Caco-2 (cell line): ENCODE data around the gene PDIA4. TPM values are rescaled to one million over a fixed set of nuclear protein-coding genes. Genes with fewer than 3 reads are reported as not detected.

ENCODE experiments used
- BruUV-seq: library from RNA; stranded (reverse); fragments of 400-500 nt; replicated peaks from 2 replicates; lab custom pipeline; 2021; lab: Mats Ljungman, UMichigan
- CTCF ChIA-PET: fragments of 300-600 bp; sonication (Branson Sonifier 250); formaldehyde crosslinking; loops from one replicate; lab custom pipeline; 2022; ENCODE audit warnings: antibody characterized with exemption; lab: Charles Lee
- POLR2A ChIA-PET: fragments of 300-600 bp; sonication (Branson Sonifier 250); formaldehyde crosslinking; loops from one replicate; lab custom pipeline; 2022; ENCODE audit warnings: antibody characterized with exemption; lab: Charles Lee
- DNase-seq, 2 experiments: peaks; one replicate each; pipeline versions ENCODE4 v3.0.0 to v3.0.0-alpha.2; 2020 to 2022
- H3K27me3 ChIP-seq: replicated peaks from 2 replicates; pipeline ENCODE4 v1.6.0; 2011; ENCODE audit warnings: low read length; ENCODE audit not compliant: control insufficient read depth, insufficient read depth
- H3K36me3 ChIP-seq: 2 replicates; pipeline ENCODE4 v1.5.1; 2011; ENCODE audit warnings: low read length; ENCODE audit not compliant: control insufficient read depth, insufficient read depth
- H3K4me1 ChIP-seq: fragments of 250-450 bp; sonication (Bioruptor Pico); 2 replicates; pipeline ENCODE4 v1.5.1; 2020; ENCODE audit warnings: mild to moderate bottlenecking
- H3K4me3 ChIP-seq: 2 replicates; pipeline ENCODE4 v1.5.1; 2011; ENCODE audit warnings: low read depth, mild to moderate bottlenecking, control low read depth, low read length
- H3K9me3 ChIP-seq: fragments of 250-450 bp; sonication (Bioruptor Pico); 2 replicates; pipeline ENCODE4 v1.5.1; 2020; ENCODE audit warnings: mild to moderate bottlenecking, moderate library complexity
- H3K27ac Mint-ChIP-seq: one replicate; pipeline ENCODE4 v1.8.0; 2022; ENCODE audit warnings: mixed read lengths; ENCODE audit not compliant: unreplicated experiment
- H3K27me3 Mint-ChIP-seq: one replicate; pipeline ENCODE4 v1.8.0; 2022; ENCODE audit warnings: mixed read lengths; ENCODE audit not compliant: insufficient read depth, unreplicated experiment
- H3K36me3 Mint-ChIP-seq: one replicate; pipeline ENCODE4 v1.8.0; 2022; ENCODE audit warnings: mild to moderate bottlenecking, mixed read lengths; ENCODE audit not compliant: insufficient read depth, unreplicated experiment
- H3K4me1 Mint-ChIP-seq: one replicate; pipeline ENCODE4 v1.8.0; 2022; ENCODE audit warnings: low read depth, mixed read lengths; ENCODE audit not compliant: unreplicated experiment
- H3K4me3 Mint-ChIP-seq: one replicate; pipeline ENCODE4 v1.8.0; 2022; ENCODE audit warnings: mild to moderate bottlenecking, moderate library complexity, mixed read lengths; ENCODE audit not compliant: unreplicated experiment
- H3K9me3 Mint-ChIP-seq: one replicate; pipeline ENCODE4 v1.8.0; 2022; ENCODE audit warnings: mixed read lengths; ENCODE audit not compliant: unreplicated experiment
- intact Hi-C: fragments of 100-400 bp; cut with micrococcal nuclease; formaldehyde crosslinking; loops from one replicate; pipeline ENCODE4 v1.10.0; 2022; ENCODE audit not compliant: unreplicated experiment
- total RNA-seq: library from RNA; stranded (reverse); gene quantifications from 2 replicates; pipeline ENCODE4 v1.2.3, GENCODE V29; 2022
- TF ChIP-seq, protein P1 (sequence below), 2 experiments: fragments of 200-600 bp in 1 of 2; IDR thresholded peaks; 1 replicate in 1 of 2; 2 replicates in 1 of 2; pipeline versions ENCODE4 v1.5.1 to v1.8.0; 2011 to 2022; ENCODE audit warnings: antibody characterized with exemption in 1 of 2, control low read depth in 1 of 2, inconsistent platforms in 1 of 2, low read depth in 1 of 2, low read length in 1 of 2, mild to moderate bottlenecking in 1 of 2, moderate library complexity in 1 of 2; ENCODE audit not compliant: insufficient read depth in 1 of 2, severe bottlenecking in 1 of 2, unreplicated experiment in 1 of 2

PDIA4 gene
- total RNA-seq, 1 experiment from 2014 or later, result 197 TPM

DNA sequence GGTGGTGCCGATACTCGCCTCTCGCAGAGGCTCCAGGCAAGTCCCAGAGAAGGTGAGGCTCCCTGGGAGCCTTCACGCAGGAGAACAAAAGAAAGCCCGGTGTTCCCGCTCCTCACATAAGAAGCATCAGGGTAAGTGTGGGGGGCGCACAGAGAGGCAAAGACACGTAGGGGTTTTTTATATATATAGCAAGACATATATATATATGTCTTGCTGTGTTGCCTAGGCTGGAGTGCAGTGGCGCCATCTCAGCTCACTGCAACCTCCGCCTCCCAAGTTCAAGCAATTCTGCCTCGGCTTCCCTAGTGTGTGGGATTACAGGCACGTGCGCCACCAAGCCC lies 61.3 kb downstream of the PDIA4 start:
- no TSS peak for BruUV-seq
- H3K27ac Mint-ChIP-seq, result peak overlapping the region; percentile 81

DNA sequence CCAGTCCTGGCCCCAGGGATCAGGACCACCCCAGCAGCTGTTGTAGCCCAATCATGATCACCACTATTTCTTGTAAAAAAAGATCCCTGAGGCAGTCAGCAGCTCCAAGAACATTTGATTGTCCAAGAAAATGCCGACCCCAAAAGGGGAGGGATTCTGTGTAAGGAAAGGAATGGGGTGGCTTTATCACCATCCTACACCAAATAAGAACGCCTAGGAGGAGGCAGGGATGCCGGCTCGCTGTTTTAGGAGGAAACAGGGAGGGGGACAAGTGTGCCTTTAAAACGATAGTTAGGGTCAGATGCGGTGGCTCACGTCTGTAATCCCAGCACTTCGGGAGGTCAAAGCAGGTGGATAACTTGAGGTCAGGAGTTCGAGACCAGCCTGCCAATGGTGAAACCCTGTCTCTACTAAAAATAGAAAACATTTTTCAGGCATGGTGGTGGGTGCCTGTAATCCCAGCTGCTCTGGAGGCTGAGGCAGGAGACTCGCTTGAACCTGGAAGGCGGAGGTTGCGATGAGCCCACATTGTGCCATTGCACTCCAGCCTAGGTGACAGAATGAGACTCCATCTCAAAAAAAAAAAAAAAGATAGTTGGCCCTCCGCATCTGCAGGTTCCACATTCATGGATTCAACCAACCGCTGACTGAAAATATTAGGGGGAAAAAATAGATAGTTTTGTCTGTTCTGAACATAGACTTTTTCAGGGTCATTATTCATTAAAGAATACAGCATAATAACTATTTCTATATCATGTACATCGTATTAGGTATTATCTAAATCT lies 63.6 kb downstream of the PDIA4 start:
- no peaks in the 10 kb centered on the region; the same call in 1 of the 2 replicates for H3K36me3 ChIP-seq
- ChIA-PET CTCF (interaction anchor here (3.1 kb wide), 1 partner anchor 23 kb away, joined by 10 read pairs; no protein-coding TSS in a partner anchor), POLR2A (no interaction called here)
- no peaks in the 10 kb centered on the region for H3K4me1 ChIP-seq
- no peaks in the 10 kb centered on the region for H3K27me3 ChIP-seq
- peak overlapping the region; percentile 67 for H3K4me3 ChIP-seq
- Mint-ChIP-seq H3K27ac (peak overlapping the region; percentile 23), H3K27me3 (no peaks in the 10 kb centered on the region), H3K4me1 (peaks cover 11% of the 10 kb centered on the region), H3K4me3 (peak overlapping the region; percentile 92), H3K36me3 (peaks cover 18% of the 10 kb centered on the region), H3K9me3 (no peaks in the 10 kb centered on the region)
- BruUV-seq, result no TSS peak
- DNase-seq, result no peak
- TF ChIP-seq, protein P1, sequence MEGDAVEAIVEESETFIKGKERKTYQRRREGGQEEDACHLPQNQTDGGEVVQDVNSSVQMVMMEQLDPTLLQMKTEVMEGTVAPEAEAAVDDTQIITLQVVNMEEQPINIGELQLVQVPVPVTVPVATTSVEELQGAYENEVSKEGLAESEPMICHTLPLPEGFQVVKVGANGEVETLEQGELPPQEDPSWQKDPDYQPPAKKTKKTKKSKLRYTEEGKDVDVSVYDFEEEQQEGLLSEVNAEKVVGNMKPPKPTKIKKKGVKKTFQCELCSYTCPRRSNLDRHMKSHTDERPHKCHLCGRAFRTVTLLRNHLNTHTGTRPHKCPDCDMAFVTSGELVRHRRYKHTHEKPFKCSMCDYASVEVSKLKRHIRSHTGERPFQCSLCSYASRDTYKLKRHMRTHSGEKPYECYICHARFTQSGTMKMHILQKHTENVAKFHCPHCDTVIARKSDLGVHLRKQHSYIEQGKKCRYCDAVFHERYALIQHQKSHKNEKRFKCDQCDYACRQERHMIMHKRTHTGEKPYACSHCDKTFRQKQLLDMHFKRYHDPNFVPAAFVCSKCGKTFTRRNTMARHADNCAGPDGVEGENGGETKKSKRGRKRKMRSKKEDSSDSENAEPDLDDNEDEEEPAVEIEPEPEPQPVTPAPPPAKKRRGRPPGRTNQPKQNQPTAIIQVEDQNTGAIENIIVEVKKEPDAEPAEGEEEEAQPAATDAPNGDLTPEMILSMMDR (IDR thresholded peaks at IDR 0.05; ENCODE audit: insufficient read depth in 1 of 2, low read depth in 1 of 2, low read length in 1 of 2, severe bottlenecking in 1 of 2, unreplicated experiment in 1 of 2), result no peak
- no peaks in the 10 kb centered on the region for H3K9me3 ChIP-seq
- intact Hi-C loops, result loop anchor here (5.0 kb wide), 2 partner anchors 257 to 692 kb away; no protein-coding TSS in a partner anchor

More for the DNA sequence above, 61.3 kb downstream of the PDIA4 start:
- no peaks in the 10 kb centered on the region; the same call in 1 of the 2 replicates for H3K36me3 ChIP-seq
- H3K4me3 ChIP-seq, result peak overlapping the region; percentile 41
- no peaks in the 10 kb centered on the region for H3K27me3 ChIP-seq
- Mint-ChIP-seq H3K4me1 (peaks cover 11% of the 10 kb centered on the region), H3K36me3 (peaks cover 18% of the 10 kb centered on the region), H3K27me3 (no peaks in the 10 kb centered on the region), H3K9me3 (no peaks in the 10 kb centered on the region), H3K4me3 (peak overlapping the region; percentile 91)
- intact Hi-C loops, result no loop called here
- TF ChIP-seq, protein P1 (IDR thresholded peaks at IDR 0.05; ENCODE audit: insufficient read depth in 1 of 2, low read depth in 1 of 2, low read length in 1 of 2, severe bottlenecking in 1 of 2, unreplicated experiment in 1 of 2), result no peak
- no peak for DNase-seq
- no peaks in the 10 kb centered on the region for H3K9me3 ChIP-seq
- ChIA-PET POLR2A (no interaction called here), CTCF (interaction anchor here (1.0 to 2.2 kb wide), 3 partner anchors 16 to 129 kb away, joined by 3 to 8 read pairs (median 5); no protein-coding TSS in a partner anchor)
- H3K4me1 ChIP-seq, result no peaks in the 10 kb centered on the region

DNA sequence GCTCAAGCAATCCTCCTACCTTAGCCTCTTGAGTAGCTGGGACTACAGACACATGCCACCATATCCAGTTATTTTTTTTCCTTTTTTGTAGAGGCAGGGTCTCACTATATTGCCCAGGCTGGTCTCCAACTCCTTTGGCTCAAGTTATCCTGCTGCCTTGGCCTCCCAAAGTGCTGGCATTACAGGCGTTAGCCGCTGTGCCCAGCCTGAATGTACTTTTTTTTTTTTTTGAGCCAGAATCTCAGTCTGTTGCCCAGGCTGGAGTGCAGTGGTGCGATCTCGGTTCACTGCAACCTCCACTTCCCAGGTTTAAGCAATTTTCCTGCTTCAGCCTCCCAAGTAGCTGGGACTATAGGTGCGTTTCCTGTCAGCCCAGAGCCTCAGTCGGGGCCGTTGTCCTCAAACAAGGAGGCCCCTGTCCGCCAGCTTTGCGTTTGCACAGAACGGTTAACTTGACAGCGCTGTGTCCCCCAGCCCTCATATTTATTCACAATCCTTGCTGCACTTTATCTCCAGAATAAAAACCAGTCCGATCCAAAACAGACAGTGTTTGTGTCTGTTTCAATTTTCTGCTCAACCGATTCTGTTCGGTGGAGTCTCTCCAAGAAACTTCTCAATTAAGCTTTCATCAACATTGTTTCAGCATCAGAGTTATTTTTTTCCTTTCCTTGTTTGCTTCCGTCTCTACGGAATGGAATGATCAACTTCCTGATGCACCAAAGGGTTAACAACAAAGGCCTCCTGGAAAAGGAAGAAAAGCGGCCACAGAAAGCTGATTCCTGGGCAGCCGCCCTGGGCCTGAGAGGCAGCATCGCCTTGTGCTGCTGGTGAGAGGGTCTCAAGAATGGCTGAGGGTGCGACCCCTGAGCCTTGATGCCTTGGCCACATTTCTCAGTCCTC lies 64.5 kb downstream of the PDIA4 start:
- Mint-ChIP-seq H3K27ac (peak overlapping the region; percentile 23), H3K27me3 (no peaks in the 10 kb centered on the region), H3K9me3 (no peaks in the 10 kb centered on the region), H3K4me3 (peak overlapping the region; percentile 92), H3K36me3 (peaks cover 18% of the 10 kb centered on the region), H3K4me1 (peaks cover 17% of the 10 kb centered on the region)
- Histone ChIP-seq H3K4me1 (peaks cover 6% of the 10 kb centered on the region; the same call in 1 of the 2 replicates), H3K9me3 (no peaks in the 10 kb centered on the region), H3K36me3 (no peaks in the 10 kb centered on the region; the same call in 1 of the 2 replicates), H3K27me3 (no peaks in the 10 kb centered on the region), H3K4me3 (peak overlapping the region; percentile 67)
- BruUV-seq, result no TSS peak
- POLR2A ChIA-PET, result interaction anchor here (0.5 to 0.7 kb wide), 2 partner anchors 19 to 234 kb away, joined by 3 to 7 read pairs; no protein-coding TSS in a partner anchor
- TF ChIP-seq, protein P1 (IDR thresholded peaks at IDR 0.05; ENCODE audit: insufficient read depth in 1 of 2, low read depth in 1 of 2, low read length in 1 of 2, severe bottlenecking in 1 of 2, unreplicated experiment in 1 of 2), result no peak
- CTCF ChIA-PET, result interaction anchor here (0.6 to 3.1 kb wide), 5 partner anchors 22 to 699 kb away, joined by 4 to 10 read pairs (median 5); no protein-coding TSS in a partner anchor
- intact Hi-C loops, result loop anchor here (1.0 to 5.0 kb wide), 7 partner anchors 23 to 692 kb away; partner anchors contain the start of gene EZH2
- no peak for DNase-seq
